Ovary (tissue), 9 donors: Measurements from ENCODE around the gene MCOLN2. TPM values are rescaled to one million over a fixed set of nuclear protein-coding genes. Genes with fewer than 3 reads are reported as not detected.
"Not testable (repeated sequence)": the region's sequence is repeated elsewhere in the genome, so short reads cannot be mapped to it uniquely, and the experiment has no call there.

Experiments used
- DNase-seq, 5 donors: peaks; one replicate each; pipeline ENCODE4 v3.0.0-alpha.2; 2019 to 2020
- H3K27ac ChIP-seq, 2 donors: fragments of 200-600 bp; one replicate each; pipeline versions ENCODE4 v1.5.1 to v1.8.0; 2019 to 2022
- H3K27me3 ChIP-seq: fragments of 200-600 bp; one replicate; pipeline ENCODE4 v1.8.0; 2022
- H3K36me3 ChIP-seq: fragments of 200-600 bp; sonication (generic); one replicate; pipeline ENCODE4 v1.5.1; 2019
- H3K4me1 ChIP-seq: one replicate; pipeline ENCODE4 v1.8.1; 2013; ENCODE audit warnings: mild to moderate bottlenecking, moderate library complexity; ENCODE audit not compliant: insufficient read depth
- H3K4me3 ChIP-seq: fragments of 200-600 bp; sonication (generic); one replicate; pipeline ENCODE4 v1.5.1; 2017
- H3K9me3 ChIP-seq, 2 donors: fragments of 200-600 bp in 1 of 2; sonication (generic) in 1 of 2; one replicate each; pipeline versions ENCODE4 v1.5.1 to v1.8.1; 2013 to 2019; ENCODE audit warnings: mild to moderate bottlenecking in 1 of 2, moderate library complexity in 1 of 2
- EP300 ChIP-seq: sonication (generic); formaldehyde crosslinking; IDR thresholded peaks from one replicate; pipeline ENCODE4 v1.6.1; 2017; ENCODE audit warnings: antibody characterized with exemption
- POLR2A ChIP-seq: fragments of 450-650 bp; IDR thresholded peaks from one replicate; pipeline ENCODE4 v1.6.1; 2017; ENCODE audit warnings: antibody characterized with exemption, mild to moderate bottlenecking, moderate library complexity
- WGBS, 3 donors: extraction: QIAGEN DNeasy Blood & Tissue Kit in 1 of 3; methylation state at CpG; one replicate each; pipeline versions ENCODE4 v1.1.5 to v1.1.7; 2013 to 2017; 5-methylcytosine and 5-hydroxymethylcytosine counted together
- intact Hi-C, 4 donors: fragments of 100-400 bp; cut with DNase I; formaldehyde crosslinking; loops; one replicate each; pipeline versions ENCODE4 v1.11.0 to v1.15.1; 2022 to 2023
- polyA plus RNA-seq, 2 donors: library from polyadenylated mRNA; stranded (reverse); fragments of 200-250 nt in 1 of 2; fragments of 350-450 nt in 1 of 2; fragmentation: Illumina TruSeq in 1 of 2; extraction: RNeasy Lipid Tissue Mini Kit (QIAGEN cat#74804) in 1 of 2; gene quantifications; one replicate each; pipeline ENCODE4 v1.2.3, GENCODE V29; 2013 to 2014
- total RNA-seq, 7 donors: library from RNA; depleted of rRNA in 2 of 7; stranded (reverse); fragments of >200 nt in 2 of 7; fragmentation: NEBNext Ultra II Directional in 3 of 7; extraction: Animal tissue kit (Norgen Biotek cat#: 25700) in 3 of 7; gene quantifications; one replicate each; pipeline versions ENCODE4 v1.1.0 to v1.2.4, GENCODE V29; 2016 to 2023
- TF ChIP-seq, protein P1 (sequence below), 3 donors: fragments of 450-650 bp in 2 of 3; fragments of 200-600 bp in 1 of 3; IDR thresholded peaks; one replicate each; pipeline versions ENCODE4 v1.5.1 to v1.8.0; 2016 to 2022; ENCODE audit warnings: antibody characterized with exemption in 3 of 3, mild to moderate bottlenecking in 1 of 3
- donor health status: DM: no; HTN: no; CAD: no; lungs with moderate emphysema.
- donor health status: DM: no; HTN: no; CAD: no.
- donor health status: Bipolar disorder and iron deficiency.
- donor health status: DM: yes; HTN: yes; CAD: no.
- donor health status: DM: no; HTN: no; CAD: no.
- donor health status: DM: yes; HTN: yes; CAD: no.

Gene MCOLN2
- total and polyA plus RNA-seq, 9 donors: 0.15 to 3.3 (median 0.60) TPM

DNA sequence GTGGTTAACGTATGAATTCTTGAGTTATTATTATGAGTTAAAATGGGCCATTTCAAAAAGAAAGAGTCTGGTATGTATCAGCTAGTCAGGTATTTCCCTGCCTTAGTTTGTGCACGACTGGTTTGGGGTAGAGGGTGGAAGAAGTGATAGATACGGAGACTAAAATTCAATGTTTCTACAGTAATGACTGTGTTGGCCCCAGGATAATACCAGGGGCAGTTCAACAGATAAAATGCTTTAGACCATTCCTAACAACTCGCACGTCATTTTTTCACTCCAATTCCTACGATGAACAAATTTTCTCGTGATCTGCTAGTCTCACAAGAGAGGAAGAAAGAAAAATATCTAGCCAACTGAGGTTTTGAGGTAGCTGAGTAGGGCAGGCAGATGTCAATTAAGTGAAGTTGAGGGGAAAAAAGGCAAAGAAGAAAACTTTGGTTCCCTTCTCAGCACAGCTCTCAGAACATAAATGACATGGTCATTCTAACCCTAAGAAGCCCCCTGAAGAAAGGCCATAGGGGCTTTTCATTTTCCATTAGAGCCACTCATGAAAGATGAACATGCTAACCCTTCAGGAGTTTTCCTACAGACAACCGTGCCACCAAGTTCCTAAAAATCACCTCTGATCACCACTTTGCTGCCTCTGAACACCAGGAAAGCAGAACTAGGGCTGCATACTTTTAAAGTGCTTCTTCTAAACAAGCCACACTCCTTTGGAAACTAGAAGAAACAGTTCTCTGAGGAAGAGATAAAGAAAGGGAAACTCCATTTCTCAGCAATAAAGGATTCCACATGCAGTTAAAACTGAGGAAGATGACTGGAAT lies 5.6 kb downstream of the MCOLN2 start:
- H3K4me3 ChIP-seq: no peak overlapping the region
- intact Hi-C loops: no loop called here
- no peaks in the 10 kb centered on the region for H3K36me3 ChIP-seq
- no peak for DNase-seq
- WGBS, 3 donors: 69 to 71% (median 71%) methylated on average over 8 of the region's 8 CpGs
- H3K27ac ChIP-seq: no peak overlapping the region
- TF ChIP-seq POLR2A: no peak
- no peak for TF ChIP-seq EP300
- TF ChIP-seq, protein P1, sequence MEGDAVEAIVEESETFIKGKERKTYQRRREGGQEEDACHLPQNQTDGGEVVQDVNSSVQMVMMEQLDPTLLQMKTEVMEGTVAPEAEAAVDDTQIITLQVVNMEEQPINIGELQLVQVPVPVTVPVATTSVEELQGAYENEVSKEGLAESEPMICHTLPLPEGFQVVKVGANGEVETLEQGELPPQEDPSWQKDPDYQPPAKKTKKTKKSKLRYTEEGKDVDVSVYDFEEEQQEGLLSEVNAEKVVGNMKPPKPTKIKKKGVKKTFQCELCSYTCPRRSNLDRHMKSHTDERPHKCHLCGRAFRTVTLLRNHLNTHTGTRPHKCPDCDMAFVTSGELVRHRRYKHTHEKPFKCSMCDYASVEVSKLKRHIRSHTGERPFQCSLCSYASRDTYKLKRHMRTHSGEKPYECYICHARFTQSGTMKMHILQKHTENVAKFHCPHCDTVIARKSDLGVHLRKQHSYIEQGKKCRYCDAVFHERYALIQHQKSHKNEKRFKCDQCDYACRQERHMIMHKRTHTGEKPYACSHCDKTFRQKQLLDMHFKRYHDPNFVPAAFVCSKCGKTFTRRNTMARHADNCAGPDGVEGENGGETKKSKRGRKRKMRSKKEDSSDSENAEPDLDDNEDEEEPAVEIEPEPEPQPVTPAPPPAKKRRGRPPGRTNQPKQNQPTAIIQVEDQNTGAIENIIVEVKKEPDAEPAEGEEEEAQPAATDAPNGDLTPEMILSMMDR (IDR thresholded peaks at IDR 0.05): no peak
- no peaks in the 10 kb centered on the region for H3K27me3 ChIP-seq
- H3K4me1 ChIP-seq: no peaks in the 10 kb centered on the region
- H3K9me3 ChIP-seq: no peaks in the 10 kb centered on the region

DNA sequence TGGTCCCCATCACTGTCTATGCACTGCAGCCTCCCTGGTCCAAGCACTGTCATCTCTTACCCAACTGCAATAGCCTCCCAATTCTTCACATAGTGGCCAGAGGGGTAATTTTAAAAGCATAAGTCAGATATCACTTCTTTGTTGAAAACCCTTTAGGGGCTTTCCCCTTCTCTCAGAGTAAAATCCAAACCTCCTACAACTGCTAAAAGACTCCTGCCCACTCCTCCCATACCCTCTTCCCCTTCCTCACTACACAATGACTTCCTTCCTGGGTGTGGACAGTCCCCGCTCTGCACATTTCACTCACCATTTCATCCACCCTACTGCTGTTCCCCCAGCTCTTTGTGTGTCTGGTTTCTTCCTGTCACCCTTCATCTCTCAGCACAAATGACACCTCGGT lies 8.3 kb downstream of the MCOLN2 start:
- Histone ChIP-seq H3K27me3 (no peaks in the 10 kb centered on the region), H3K27ac (no peak overlapping the region), H3K4me1 (no peaks in the 10 kb centered on the region), H3K9me3 (no peaks in the 10 kb centered on the region), H3K4me3 (no peak overlapping the region), H3K36me3 (no peaks in the 10 kb centered on the region)
- WGBS, 3 donors: 78 to 86% (median 78%) methylated on average over 2 of the region's 2 CpGs
- DNase-seq: no peak
- intact Hi-C loops: no loop called here
- TF ChIP-seq POLR2A: no peak
- TF ChIP-seq, protein P1 (IDR thresholded peaks at IDR 0.05): no peak
- no peak for TF ChIP-seq EP300

DNA sequence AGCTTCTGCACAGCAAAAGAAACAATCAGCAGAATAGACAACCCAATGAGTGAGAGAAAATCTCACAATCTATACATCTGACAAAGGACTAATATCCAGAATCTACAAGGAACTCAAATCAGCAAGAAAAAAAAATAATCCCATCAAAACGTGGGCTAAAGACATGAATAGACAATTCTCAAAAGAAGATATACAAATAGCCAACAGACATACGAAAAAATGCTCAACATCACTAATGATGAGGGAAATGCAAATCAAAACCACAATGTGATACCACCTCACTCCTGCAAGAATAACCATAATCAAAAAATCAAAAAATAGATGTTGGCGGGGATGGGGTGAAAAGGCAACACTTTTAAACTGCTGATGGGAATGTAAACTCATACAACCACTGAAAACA lies 10.4 kb downstream of the MCOLN2 start:
- DNase-seq, H3K27me3 ChIP-seq, H3K4me3 ChIP-seq, H3K27ac ChIP-seq, H3K36me3 ChIP-seq, intact Hi-C loops, H3K4me1 ChIP-seq, H3K9me3 ChIP-seq: not testable (repeated sequence)
- 82 to 89% (median 82%) methylated on average over 3 of the region's 3 CpGs for WGBS, 3 donors

DNA sequence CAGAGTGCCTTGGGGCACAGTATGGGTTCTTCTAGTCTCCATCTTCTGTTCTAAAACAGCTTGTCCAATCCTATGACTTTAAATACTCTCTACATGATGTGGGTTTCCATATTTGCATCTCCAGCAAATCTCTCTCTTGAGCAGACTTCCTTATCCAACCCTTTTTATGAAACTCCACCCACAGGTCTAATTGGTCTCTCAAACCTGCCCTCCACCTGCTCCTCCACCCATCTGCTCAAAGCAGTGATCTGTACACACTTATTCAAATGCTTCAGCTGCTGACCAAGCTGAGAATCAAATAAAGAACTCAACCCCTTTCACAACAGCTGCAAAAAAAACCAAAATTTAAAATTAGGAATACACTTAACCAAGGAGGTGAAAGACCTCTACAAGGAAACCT lies 11.5 kb downstream of the MCOLN2 start:
- Histone ChIP-seq H3K9me3 (no peaks in the 10 kb centered on the region), H3K27ac (no peak overlapping the region), H3K4me3 (no peak overlapping the region), H3K27me3 (no peaks in the 10 kb centered on the region), H3K4me1 (no peaks in the 10 kb centered on the region), H3K36me3 (no peaks in the 10 kb centered on the region)
- no peak for DNase-seq
- TF ChIP-seq, protein P1 (IDR thresholded peaks at IDR 0.05): no peak
- intact Hi-C loops: no loop called here

DNA sequence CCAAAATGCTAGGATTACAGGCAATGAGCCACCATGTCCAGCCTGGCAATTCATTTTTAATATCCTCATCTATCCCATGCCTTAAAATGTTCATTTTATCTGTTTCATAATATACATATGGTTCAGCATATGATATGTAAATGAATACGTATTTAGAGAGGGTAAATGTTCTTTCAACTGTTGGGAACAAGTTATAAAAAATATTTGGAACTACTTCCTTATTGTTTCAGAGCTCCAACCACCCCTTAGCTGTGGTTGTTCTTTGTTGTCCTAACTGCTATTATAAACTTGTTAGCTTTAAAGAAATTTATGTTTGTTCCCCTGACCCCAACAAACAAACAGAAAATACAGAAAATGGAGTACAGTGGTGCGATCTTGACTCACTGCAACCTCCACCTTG lies 14.5 kb downstream of the MCOLN2 start:
- Histone ChIP-seq H3K27me3 (no peaks in the 10 kb centered on the region), H3K4me3 (no peak overlapping the region), H3K9me3 (no peaks in the 10 kb centered on the region), H3K27ac (no peak overlapping the region), H3K4me1 (no peaks in the 10 kb centered on the region), H3K36me3 (no peaks in the 10 kb centered on the region)
- 66 to 73% (median 70%) methylated on average over 2 of the region's 2 CpGs for WGBS, 3 donors
- TF ChIP-seq EP300: no peak
- TF ChIP-seq, protein P1 (IDR thresholded peaks at IDR 0.05): no peak
- TF ChIP-seq POLR2A: no peak
- intact Hi-C loops: no loop called here
- DNase-seq: no peak
